HUDEP-2 (cell line): ENCODE data around the gene RNF145.

ENCODE experiments used
- DNase-seq, 76 experiments: peaks; one replicate each; lab custom pipeline; 2025; ENCODE audit not compliant: unreplicated experiment in 76 of 76; lab: John Stamatoyannopoulos, UW

RNF145 gene

GRCh38 chr5:159218595-159219023 is 9.3 kb upstream of the RNF145 start:
- DNase-seq, result no peak

DNA sequence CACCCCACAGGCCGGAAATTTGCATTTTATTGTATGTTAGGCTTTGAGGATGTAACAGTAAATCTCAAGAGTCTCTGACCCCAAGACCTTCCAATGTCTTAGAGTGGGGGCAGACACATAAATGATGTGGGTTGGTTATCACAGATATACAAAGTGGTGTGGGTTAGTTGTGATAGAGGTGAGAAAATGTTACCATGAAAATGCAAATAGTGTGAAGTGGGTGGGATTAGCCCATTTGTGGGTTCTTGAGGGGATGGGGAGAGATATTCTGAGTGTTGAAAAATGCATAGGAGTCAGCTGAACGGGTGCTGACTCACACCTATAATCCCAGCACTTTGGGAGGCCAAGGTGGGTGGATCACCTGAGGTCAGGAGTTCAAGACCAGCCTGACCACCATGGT is 7.9 kb upstream of the RNF145 start:
- no peak for DNase-seq

DNA sequence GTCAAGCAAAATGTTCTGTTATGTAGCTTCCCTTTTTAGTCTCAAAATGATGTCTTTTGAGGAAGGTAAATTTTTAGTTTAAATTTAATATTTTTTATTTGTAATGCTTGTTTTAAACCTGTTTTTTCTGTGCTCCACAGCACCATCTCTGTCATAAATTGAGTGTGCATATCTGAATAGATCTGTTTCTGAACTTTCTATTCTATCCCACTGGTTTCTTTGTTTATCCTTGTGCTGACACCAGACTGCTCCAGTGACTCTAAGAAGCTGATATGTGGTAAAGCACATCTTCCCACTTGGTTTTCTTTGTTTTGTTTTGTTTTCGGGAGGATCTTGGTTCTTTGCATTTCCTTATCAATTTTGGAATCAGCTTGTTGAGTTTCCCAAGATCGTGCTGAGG is 7.1 kb upstream of the RNF145 start:
- no peak for DNase-seq

- no peak for DNase-seq
Measured at GRCh38 chr5:159215886-159216285, 6.5 kb upstream of the RNF145 start.

GRCh38 chr5:159214486-159215271 is 5.3 kb upstream of the RNF145 start:
- DNase-seq, result no peak

GRCh38 chr5:159212657-159213462 is 3.5 kb upstream of the RNF145 start:
- no peak for DNase-seq

DNA sequence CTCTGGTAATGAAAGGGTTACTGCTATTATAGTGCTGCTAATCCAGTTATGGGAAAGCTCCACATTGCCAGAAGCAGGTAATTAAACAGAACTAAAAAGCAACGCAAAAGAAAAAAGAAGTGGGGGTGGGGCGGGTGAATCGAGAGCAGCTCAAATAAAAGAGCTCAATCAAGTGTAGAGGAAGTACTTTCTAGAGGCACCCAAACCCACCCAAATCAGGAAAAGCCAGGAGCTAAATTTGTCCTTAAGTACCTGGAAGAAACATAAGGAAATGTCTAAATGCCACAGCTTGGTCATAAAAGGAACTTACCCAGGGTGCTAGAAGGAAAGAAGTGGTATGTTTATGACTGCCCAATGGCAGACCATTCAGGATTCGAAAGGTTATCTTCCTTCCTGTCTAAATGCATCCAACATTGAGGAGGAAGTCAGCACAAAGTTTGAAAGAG is 2.4 kb upstream of the RNF145 start:
- DNase-seq, result no peak

- peak in 7 of 76 experiments; percentile 6 to 35 (median 20) for DNase-seq
Measured at GRCh38 chr5:159210846-159211245, 1.5 kb upstream of the RNF145 start.

DNA sequence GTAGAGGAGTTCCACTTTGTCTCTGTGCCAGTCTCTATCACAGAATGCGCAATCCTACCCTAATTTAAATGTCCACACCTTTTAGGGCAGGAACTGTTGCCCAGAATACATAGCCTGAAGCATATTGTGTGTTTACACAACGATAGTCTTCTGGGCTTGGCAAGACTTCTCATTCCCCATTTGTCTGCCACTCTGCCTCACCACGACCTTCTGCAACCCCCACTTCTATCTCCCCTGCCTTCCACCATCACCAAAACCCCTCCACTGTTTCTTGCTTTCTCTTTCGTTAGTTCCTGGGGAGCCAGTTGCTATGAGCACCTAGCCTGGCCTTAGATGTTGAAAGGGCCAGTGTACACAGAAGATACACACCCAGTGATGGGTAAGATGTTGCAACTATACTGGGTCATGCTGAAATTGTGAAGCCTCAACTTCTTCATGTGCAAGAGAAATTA is 883 bp upstream of the RNF145 start:
- peak in 16 of 76 experiments; percentile 2 to 62 (median 28) for DNase-seq

GRCh38 chr5:159208514-159209437 is 577 bp downstream of the RNF145 start:
- peak in 10 of 76 experiments; percentile 8 to 38 (median 22) for DNase-seq

GRCh38 chr5:159207686-159208513 is 1.5 kb downstream of the RNF145 start:
- peak; percentile 7 to 91 (median 80) for DNase-seq

DNA sequence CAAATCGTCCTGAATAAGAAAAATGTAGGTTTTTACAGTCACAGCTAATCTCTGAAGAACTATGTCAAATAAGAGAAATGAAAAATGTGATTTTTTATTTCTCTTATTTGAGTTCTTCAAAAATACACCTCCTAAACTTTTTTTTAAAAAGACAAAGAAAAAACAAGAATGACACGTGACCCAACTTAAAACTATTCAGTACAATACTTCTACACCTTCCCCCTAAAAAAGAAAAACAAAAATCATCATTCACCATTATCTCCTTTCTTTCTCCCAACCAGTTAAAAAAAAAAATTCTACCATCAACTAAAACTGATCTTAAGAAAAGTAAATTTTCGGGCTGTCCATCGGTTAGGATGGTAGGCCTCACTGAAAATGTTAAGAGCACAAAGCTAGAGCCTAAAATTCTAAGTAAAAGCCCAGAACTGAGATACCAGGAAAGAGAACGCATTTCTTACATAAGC is 2.1 kb downstream of the RNF145 start:
- DNase-seq, result no peak

- no peak for DNase-seq
Measured at GRCh38 chr5:159206818-159207217, 2.5 kb downstream of the RNF145 start.

- DNase-seq, result no peak
Measured at GRCh38 chr5:159206368-159206767, 3.0 kb downstream of the RNF145 start.

DNA sequence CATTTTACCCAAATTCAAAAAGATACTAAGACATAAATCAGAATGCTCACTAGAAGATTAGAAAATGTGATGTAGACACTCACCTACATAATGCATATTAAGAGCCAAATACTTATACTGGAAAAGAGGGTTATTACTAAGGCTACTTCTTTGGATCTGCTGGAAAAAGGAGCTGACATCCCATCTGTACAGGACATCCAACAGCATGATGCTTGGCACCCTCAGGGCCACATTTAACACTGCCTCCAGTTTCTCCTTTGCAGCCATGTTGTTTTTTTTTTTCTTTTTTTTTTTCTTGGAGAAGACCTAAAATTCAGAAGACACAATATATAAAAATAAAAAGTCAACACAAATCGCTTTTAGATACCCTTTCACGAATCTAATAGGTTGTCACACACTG is 6.0 kb downstream of the RNF145 start:
- no peak for DNase-seq

- no peak for DNase-seq
Measured at GRCh38 chr5:159202151-159202550, 7.2 kb downstream of the RNF145 start.

GRCh38 chr5:159199780-159200179 is 9.6 kb downstream of the RNF145 start:
- DNase-seq, result no peak

GRCh38 chr5:159199225-159199624 is 10.1 kb downstream of the RNF145 start:
- no peak for DNase-seq
